Ramos (cell line): ENCODE data around the gene MACF1.

Experiments
- in situ Hi-C: fragments of 300-500 bp; cut with MboI; formaldehyde crosslinking; loops from one replicate; pipeline ENCODE4 v1.14.3; 2022; ENCODE audit warnings: low sequenced_read_pairs; ENCODE audit not compliant: unreplicated experiment

MACF1 gene

DNA sequence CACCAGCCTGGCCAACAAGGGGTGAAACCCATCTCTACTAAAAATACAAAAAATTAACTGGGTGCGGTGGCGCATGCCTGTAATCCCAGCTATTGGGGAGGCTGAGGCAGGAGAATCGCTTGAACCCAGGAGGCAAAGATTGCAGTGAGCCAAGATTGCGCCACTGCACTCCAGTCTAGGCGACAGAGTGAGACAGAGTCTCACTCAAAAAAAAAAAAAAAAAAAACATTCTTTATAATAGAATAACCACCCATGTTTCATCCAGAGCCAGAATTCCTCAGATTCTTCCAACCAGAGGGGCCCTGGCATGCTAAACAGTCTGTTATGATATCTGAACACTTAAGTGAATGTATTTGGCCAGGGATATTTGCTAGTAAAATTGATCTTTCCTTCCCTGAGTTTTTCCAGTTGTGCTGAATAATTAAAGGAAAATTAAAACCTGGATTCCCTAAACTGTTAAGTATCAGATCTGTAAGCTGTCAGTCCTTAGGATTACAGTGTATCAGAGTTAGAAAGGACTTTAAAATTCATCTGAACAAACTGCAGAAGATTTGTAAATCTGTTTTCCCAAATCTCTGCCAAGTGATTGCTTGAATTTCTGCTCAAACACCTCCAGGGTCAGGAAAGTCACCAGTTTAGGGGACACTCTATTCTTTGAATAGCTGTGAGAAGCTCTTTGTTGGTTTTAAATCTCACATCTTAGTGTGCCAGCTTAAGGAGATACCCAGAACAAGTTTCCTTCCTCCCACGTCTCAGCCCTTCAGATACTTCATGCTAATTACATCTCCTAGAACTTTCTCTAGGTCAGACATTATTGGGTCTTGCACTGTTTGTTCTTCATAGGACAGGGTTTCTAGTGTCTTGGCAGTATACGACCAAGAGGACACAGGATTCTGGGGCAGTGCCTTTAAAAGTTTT is 202.3 kb downstream of the MACF1 start:
- in situ Hi-C loops = no loop called here

DNA sequence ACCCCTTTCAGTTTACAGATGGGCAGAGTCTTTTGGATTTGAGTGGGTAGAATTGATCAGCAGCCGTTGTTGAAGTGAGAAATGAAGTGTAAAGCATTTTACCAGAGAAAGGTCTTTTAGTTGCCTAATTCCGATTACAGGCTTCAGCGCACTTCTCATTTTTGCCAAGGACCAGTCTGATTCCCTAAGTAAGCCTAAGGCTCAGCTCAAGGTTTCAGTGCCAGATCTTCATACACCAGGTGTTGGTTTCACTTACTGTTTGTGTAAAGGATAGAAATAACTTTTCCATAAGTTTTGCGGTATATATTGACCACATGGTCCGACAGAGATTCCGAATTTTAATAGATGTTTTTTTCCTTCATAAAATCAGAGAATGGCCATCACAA is 203.0 kb downstream of the MACF1 start:
- in situ Hi-C loops = no loop called here

DNA sequence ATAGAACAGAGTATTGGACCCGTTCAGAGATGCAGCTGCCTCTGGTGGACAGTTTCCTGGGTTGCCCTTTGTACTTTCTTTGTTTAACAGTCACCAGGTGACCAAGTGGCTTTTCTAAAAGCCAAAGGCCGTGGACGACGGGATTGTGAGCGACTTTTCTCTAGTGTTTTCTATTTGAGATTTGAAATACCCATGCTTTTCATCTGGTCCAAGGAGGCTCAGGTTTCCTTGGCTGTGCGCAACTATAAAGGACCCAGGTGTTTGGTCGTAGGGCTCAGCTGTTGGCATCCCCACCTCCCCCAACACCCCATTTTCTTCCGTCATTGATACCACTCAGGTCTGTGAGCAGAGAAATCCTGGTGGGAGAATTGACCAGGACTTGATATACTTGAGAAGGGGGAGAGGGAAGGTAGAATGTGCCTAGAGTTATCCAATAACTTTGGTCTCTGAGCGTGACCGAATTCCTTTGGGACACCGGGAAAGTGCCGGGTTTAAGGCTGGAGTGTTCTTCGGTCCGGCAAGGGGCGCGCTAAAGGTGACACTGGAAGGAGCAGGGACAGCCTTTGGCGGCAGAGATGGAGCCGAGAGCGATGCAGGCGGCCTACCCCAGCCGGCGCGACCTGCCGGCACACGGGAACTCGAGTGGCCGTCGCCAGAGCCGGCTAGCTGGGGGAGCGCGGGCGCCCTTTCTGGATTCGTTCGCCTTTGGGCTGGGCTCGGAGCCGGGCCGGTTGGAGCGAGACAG is 203.6 kb downstream of the MACF1 start:
- in situ Hi-C loops = no loop called here

DNA sequence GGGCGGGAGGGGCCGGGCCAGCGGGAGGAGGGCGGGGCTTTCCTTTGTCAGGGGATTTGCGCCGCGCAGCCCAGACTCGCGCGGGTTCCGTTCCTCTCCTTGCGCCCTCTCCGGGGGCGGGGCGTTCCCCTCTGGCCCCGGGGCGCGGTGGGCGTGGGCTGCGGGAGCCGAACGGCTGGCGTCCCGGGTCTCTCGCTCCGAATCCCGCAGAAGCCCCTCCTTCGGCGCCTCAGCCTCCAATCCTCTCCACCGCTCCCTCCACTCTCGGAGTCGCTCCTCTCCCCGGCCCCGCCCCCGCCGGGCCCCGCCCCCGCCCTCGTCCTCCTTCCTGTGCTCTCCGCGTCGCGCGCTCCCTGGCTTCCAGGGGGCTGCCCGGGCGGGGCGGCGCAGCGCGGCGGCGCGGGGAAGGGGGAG is 204.2 kb downstream of the MACF1 start:
- in situ Hi-C loops = no loop called here

DNA sequence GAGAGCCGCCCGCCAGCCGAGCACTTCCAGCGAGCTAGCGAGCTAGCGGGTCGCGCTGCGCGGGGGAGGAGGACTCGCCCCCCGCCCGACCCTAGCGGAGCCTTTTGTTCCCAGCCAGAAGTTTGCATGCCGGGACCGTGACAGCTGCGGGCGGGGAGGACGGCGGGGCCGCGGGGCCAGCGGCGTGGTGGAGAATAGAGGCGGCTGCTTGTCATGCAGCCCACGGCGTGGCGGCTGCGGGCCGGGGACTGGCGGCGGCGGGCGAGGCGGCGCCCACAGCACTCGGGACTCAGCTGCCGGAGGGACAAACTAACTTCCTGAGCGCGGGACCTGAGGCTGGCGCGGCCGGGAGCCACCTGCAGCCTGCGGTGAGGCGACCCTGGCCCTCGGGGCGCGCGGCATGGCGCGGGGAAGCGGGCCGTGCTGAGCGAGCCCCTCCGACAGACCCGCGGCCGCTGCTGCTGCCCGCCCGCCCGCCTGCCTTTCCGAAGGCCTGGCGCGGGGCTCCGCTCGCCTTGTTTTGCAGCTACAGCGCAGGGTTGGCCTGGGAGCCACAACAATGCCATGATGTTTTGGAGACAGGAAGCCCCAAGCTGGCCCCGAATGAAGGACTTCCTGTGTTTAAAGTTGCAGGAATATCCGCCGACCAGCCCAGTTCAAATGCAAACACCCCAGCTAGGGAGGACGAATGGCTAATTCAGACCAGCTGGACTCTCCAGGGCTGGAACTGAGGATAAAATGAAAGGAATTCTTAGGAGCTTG is 204.7 kb downstream of the MACF1 start:
- in situ Hi-C loops = no loop called here

DNA sequence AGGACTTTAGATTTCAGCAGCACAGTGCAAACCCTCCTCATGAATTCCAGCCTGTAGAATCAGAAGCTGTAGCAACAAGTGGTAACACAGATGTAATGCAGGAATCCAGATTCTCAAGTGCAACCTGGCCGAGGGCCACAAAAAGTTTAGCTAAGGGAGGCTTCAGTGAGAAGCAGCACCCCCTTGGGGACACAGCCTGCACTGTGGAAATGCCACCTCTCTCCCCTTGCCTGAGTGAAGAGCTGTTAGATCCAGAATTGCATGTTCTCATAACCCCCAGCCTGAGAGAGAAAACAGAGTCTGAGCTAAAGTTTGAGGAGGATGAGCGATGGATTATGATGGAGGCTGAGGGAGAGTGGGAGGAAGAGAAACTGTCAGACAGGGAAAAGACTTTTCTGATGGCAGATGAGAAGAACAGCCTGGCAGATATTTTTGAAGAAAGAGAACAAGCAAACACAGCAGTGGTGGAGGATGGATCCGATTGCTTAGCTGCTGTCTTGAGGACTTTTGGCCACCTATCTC is 206.5 kb downstream of the MACF1 start:
- in situ Hi-C loops = no loop called here

DNA sequence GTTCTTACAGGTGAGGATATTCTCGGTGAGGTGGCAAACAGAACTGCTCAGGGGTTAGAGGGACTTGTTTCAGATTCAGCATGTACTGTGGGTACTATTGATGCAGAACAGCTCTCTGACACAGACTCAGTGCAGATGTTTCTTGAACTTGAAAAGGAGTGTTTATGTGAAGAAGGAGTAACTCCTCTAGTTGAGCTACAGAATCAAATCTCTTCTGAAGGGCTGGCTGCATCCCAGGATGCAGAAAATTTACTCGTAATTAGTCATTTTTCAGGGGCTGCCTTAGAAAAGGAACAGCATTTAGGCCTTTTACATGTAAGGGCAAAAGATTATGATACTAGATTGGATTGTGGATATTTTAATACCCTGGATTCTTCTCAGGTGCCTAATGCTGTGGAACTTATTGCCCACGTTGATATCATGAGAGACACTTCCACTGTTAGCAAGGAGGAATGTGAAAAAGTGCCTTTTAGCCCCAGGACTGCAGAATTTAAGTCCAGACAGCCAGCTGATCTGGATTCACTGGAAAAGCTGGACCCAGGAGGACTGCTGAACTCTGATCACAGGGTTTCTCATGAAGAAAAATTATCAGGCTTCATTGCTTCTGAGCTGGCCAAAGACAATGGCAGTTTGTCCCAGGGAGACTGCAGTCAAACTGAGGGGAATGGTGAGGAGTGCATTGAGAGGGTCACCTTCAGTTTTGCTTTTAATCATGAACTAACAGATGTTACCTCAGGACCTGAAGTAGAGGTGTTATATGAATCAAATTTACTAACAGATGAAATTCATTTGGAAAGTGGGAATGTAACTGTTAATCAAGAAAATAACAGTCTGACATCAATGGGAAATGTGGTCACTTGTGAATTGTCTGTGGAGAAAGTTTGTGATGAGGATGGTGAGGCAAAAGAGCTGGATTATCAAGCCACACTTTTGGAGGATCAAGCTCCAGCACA is 207.3 kb downstream of the MACF1 start:
- in situ Hi-C loops = no loop called here

DNA sequence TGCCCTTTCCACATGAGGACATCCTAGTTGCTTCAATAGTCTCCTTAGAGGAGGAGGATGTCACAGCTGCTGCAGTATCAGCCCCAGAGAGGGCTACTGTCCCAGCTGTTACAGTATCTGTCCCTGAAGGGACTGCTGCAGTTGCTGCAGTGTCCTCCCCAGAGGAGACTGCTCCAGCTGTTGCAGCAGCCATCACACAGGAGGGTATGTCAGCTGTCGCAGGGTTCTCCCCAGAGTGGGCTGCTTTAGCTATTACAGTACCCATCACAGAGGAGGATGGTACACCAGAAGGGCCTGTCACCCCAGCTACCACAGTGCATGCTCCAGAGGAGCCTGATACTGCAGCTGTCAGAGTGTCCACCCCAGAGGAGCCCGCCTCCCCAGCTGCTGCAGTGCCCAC is 208.4 kb downstream of the MACF1 start:
- in situ Hi-C loops = no loop called here

DNA sequence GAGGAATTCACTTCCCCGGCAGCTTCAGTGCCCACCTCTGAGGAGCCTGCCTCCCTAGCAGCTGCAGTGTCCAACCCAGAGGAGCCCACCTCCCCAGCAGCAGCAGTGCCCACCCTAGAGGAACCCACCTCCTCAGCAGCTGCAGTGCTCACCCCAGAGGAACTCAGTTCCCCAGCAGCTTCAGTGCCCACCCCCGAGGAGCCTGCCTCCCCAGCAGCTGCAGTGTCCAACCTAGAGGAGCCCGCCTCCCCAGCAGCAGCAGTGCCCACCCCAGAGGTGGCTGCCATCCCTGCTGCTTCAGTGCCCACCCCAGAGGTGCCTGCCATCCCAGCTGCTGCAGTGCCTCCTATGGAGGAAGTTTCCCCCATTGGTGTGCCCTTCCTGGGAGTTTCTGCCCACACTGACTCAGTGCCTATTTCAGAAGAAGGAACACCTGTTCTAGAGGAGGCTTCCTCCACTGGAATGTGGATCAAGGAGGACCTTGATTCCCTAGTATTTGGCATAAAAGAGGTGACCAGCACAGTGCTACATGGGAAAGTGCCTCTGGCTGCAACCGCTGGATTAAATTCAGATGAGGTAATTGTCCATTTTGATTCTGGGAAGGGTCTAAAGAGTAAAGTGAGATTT is 209.5 kb downstream of the MACF1 start:
- in situ Hi-C loops = no loop called here

DNA sequence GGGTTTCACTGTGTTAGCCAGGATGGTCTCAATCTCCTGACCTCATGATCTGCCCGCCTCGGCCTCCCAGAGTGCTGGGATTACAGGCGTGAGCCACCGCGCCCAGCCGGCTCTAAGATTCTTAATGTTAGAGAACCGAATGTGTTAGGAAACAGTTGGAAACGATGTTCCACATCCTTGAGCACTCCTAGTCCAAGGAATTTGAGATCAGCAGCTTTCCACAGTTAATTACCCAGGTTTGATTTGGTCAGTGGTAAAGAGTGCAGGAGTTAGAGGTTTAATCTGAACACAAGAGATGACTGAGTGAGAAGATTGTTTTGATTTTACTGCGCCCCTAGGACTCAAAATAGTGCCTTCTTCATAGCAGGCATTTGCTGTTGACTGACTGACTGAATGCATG is 211.1 kb downstream of the MACF1 start:
- in situ Hi-C loops = no loop called here

DNA sequence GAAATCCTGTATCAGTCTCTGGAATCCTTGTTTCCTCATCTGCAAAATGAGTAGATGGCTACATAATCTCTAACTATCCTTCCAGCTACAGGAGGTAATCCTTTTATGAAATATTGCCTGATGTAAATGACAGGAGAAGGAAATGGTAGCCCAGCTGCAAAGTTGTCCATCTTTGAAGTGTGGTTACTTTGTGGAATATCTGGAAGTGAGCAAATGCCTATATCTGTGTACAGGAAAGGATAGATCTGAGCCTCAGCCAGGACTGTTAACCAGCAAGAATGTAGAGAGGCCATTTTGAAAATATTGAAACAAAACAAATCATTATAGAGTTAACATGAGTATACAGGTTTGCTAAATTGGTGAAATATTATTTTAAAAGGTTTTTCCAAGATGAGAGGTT is 212.1 kb downstream of the MACF1 start:
- in situ Hi-C loops = no loop called here

DNA sequence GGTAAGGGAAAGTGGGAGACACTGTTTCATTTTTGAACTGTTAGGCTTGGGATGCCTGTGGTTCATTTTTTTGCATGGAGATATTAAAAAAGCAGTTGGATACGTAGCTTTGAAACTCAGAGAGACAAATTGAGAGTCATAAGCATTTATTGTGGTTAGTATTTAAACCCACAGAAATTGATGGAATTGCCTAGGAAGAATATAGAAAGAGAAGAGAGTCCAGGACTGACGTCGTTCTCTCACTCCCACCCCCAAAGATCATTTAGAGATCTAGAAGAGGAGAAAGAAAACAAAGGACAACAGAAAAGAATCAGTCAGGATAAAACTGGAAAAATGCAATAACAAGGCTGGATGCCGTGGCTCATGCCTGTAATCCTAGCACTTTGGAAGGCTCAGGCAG is 213.7 kb downstream of the MACF1 start:
- in situ Hi-C loops = no loop called here

DNA sequence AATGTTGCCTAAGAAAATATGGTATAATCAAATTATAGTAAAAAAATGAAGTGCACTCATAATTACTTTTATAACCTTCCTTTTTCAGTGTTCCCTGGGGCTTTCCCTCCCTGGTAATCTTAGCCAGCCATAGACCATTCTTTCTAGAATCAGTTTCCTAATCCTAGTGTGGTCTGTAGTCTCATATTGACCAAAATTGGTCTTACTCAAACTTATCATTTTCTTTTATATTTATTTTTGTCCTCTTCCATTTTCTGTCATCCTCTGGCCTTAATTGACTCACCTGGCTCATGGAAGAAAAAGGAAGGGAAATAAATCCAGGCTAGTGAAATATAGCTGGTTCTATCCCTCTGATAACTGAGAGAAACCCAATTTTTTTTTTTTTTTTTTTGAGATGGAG is 216.0 kb downstream of the MACF1 start:
- in situ Hi-C loops = no loop called here

DNA sequence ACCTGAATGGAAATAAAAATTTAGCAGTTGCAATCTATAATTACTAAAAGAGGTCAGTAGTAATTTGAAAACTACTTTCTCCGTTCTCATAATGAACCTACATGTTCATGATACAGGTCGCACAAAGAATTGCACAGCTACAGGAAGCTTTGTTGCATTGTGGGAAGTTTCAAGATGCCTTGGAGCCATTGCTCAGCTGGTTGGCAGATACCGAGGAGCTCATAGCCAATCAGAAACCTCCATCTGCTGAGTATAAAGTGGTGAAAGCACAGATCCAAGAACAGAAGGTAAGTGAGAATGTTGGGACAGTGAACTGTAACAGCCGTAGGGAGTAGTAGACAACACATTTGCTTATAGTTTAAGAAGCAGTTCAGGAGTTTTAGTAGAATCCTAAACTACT is 218.1 kb downstream of the MACF1 start:
- in situ Hi-C loops = no loop called here

DNA sequence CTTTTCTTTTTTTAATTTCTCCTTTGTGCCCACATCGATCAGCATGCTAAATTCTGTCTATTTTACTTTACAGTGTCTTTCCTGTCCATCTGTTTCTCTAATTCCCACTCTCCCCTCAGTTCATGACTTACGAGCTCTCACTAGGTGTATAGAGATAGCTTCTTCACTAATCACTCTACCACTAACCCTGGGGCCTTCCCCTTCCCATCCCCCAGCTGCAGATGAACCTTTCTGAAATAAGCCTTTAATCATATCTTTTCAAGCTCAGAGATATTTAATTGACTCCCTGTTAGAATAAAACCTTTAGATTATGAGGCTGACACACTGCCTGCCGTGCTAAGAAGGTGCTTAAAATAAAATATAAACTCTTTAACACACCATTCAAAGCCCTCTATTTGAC is 220.7 kb downstream of the MACF1 start:
- in situ Hi-C loops = no loop called here

DNA sequence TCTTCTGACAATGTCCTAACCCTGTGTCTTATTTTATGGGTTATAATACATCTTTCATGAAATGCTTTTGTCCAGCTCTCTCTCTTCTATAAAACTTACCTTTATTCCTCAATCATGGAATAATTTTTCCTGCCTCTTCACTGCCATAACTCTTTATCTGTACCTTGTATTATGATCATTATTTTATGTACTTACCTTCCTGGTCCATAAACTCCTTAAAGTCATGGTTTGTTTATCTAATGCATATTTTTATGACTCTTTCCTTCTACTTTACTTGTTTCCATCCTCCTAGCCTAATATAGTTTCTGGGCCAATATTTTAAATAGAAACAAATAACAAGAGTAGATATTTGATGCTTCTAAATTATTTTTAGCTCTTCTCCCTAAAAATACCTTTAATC is 221.1 kb downstream of the MACF1 start:
- in situ Hi-C loops = no loop called here

DNA sequence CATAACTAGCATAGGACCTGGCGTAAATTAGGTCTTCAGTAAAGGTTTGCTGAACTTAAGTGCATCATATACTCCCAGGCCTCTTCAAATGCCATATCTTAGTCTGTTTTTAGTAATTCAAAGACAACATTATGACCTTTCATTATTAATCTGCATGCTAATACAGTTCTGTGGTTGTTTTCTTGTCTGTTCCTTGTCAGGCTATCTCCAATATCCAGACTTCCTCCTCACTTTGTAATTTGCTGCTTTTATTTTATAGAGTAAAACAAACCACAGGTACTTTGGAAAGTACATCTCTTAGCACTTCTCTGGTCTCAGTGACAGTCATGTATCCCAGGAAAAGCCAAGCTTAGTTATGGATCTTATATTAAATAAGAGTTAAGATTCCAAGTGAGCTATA is 221.9 kb downstream of the MACF1 start:
- in situ Hi-C loops = no loop called here

DNA sequence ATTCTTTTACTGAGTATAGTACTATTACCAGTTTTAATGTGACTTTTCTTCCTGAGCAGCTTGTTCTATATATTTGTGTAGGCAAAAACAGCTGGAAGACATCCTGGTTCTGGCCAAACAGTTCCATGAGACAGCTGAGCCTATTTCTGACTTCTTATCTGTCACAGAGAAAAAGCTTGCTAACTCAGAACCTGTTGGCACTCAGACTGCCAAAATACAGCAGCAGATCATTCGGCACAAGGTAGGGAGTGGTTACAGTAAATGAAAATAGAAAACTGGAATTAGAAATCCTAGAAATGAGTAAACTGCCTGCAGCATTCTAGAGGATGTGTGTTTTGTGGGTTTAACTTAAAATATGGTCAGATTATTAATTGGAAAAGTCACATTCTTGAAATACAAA is 222.9 kb downstream of the MACF1 start:
- in situ Hi-C loops = no loop called here

DNA sequence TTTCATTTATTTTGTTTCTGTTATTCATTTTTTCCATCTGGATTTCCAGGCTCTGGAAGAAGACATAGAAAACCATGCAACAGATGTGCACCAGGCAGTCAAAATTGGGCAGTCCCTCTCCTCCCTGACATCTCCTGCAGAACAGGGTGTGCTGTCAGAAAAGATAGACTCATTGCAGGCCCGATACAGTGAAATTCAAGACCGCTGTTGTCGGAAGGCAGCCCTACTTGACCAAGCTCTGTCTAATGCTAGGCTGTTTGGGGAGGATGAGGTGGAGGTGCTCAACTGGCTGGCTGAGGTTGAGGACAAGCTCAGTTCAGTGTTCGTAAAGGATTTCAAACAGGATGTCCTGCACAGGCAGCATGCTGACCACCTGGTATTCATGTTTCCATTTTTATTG is 223.4 kb downstream of the MACF1 start:
- in situ Hi-C loops = no loop called here
